Left lobe of liver (tissue), 2 donors: ENCODE measurements around the gene STX17. TPM values are rescaled to one million over a fixed set of nuclear protein-coding genes. Genes with fewer than 3 reads are reported as not detected.
"Not testable (repeated sequence)": the region's sequence is repeated elsewhere in the genome, so short reads cannot be mapped to it uniquely, and the experiment has no call there.

Source experiments
- ATAC-seq: fragments of 200-7000 bp; cut with Tn5 transposase; one replicate; pipeline ENCODE4 v1.9.1; 2020; ENCODE audit warnings: mild to moderate bottlenecking, moderate library complexity
- DNase-seq: peaks from one replicate; pipeline ENCODE4 v3.0.0-alpha.2; 2020; ENCODE audit warnings: low spot score
- total RNA-seq: library from RNA; stranded (reverse); gene quantifications from one replicate; pipeline ENCODE4 v1.2.1, GENCODE V29; 2021
- donor health status: DM: no; HTN: no; CAD: no; lungs with moderate emphysema.
- donor health status: DM: no; HTN: yes; CAD: no.

STX17 gene
- total RNA-seq = 25.8 TPM

DNA sequence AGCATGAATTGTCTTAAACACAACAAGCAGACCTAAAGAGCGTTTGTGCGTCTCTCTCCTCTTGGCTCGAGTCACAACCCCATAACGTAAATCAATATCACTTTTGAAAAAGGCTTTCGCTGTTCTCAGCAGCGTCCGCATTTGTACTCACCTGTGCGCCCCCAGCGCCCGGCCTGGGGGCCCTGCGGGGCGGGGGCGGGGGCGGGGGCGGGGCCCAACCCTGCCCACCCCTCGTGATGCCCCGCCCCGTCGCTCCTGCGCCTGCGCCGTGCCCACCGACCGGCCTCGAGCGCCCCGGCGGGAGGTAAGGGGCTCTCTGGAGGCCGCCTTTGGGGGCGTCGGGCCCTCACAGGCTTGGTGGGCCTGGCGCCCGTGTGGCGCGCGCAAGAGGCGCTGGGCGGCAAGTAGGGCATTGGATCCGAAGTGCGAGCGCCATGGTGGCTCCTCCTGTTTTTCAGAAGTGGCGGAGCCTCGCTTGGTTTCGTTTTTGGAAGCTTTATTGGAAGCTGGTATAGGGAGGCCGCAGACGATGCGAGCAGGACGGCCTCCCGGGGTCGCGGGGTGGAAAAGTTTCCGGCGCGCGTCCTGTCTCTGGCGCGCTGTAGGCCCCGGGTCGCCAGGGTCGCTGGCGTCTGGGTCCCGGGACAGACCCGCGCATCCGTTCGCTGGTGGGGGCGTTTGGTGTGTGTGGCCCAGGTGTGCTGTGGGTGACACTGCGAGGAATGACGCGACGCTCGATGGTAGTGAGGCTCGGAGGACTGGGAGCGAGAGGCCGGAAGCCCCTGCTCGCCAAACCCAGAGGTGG is at the start of gene STX17:
Gene STX17 (plus strand): TSS at position 252 of the 805 bp plus-strand sequence. CDS start 8,586 bp downstream, outside the sequence.
- ATAC-seq = peak; percentile 96

DNA sequence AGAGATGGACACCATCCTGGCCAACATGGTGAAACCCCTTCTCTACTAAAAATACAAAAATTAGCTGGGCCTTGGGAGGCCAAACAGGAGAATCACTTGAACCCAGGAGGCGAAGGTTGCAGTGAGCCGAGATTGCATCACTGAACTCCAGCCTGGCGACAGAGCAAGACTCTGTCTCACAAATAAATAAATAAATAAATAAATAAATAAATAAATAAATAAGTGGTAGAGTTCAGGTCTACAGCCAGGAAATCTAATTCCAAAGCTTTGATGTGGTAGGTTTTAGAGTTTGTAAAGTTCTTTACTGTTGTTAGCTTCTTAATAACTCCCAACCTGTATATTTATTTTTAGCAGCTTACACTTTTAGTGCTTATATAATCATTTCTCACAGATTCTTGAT is 48.9 kb upstream of the STX17 start:
- not testable (repeated sequence) for DNase-seq, ATAC-seq

More for the DNA sequence above, at the start of gene STX17:
- peak; percentile 88 for DNase-seq

DNA sequence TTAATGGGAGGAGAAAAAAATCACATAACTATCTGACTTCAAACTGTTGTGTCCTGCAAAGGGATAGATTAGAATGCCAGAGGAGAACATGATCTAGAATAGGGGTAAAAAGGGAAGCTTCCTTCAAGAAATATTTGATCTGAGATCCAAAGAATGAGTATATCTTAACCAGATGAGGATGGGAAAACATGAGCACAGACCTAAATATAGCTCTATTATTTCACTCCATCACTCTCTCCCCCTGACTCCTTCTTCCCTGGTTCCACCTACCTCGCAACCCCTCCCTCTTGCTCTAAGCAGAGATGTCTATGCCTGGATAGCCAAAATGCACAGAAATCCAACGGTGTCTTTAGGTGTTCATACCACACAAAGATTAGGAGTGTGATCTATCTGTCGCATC is 48.4 kb upstream of the STX17 start:
- no peak for DNase-seq
- ATAC-seq = no peak

DNA sequence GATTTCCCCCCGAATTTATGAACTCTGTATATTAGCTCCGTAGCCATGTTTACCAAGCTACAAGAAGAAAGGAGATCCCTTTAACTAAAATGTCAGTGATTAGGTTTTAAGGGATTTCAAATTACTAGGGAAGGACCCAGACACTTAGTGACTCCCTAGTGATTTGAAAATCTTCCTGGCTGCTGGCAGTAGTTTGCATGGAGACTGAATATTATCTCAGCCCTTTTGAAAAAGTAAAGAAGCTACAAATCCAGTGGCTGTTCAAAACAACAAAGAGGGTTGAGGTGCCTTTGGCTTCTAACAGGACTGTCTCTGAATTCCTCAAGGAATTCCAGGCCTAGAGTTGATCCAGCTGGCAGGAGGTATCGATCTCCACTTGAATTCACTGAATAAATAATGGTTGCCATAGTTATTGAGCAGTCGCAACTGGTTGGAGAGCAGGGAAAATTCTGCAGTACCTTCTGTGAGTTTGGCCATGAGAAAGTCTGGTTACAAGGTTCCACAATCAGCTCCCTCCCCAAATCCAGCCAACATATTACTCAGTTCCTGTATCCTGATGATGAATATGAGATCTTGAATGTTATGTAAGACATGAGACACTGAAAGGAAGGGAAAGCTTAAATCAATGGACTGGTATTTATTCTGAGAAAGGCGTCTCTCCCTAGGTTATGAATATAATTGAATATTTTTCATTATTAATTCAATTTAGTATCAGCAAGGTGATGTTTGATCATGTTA is 47.0 kb upstream of the STX17 start:
- ATAC-seq (no peak), DNase-seq (no peak)

DNA sequence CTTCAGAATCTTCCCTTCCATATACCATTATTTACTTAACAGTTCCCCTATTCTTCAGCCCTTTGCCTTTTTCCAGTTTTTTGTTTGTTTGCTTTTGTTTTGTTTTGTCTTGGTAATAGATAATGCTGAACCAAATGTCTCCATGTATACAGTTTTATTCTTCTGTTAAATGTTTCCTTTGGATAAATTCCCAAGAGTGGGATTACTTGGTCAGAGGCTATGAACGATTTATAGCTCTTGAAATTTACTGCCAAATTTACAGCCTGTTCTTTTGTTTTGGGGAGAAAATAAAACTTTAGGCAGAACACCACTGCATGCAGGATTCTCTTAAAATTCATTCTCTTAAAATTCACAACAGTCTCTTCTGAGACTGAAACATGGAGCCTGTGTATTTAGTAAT is 46.2 kb upstream of the STX17 start:
- ATAC-seq (no peak), DNase-seq (no peak)

DNA sequence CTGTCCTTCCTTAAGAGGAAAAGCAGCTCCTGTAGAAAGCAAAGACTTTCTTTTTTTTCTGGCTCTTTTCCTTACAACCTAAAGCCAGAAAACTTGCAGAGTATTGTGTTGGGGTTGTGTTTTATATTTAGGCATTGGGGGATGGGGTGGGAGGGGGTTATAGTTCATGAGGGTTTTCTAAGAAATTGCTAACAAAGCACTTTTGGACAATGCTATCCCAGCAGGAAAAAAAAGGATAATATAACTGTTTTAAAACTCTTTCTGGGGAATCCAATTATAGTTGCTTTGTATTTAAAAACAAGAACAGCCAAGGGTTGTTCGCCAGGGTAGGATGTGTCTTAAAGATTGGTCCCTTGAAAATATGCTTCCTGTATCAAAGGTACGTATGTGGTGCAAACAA is 42.5 kb upstream of the STX17 start:
- no peak for DNase-seq
- no peak for ATAC-seq

DNA sequence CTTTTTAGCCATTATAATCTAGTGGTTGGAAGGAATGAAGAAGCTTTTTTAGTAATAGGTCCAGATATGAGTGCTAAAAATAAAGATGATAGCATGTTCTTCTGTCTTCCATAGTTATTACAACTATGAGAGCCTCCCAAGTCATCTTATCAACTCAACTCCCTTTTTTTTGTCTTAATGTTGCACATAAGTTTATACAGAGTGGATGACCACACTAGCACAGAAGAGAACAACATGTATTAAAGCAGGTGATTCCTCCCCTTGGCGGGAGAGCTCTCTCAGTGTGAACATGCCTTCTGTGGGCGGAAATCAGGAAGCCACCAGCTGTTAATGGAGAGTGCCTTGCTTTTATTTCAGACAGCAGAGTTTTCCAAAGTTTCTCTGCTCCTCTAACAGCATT is 40.1 kb upstream of the STX17 start:
- ATAC-seq = no peak
- no peak for DNase-seq

DNA sequence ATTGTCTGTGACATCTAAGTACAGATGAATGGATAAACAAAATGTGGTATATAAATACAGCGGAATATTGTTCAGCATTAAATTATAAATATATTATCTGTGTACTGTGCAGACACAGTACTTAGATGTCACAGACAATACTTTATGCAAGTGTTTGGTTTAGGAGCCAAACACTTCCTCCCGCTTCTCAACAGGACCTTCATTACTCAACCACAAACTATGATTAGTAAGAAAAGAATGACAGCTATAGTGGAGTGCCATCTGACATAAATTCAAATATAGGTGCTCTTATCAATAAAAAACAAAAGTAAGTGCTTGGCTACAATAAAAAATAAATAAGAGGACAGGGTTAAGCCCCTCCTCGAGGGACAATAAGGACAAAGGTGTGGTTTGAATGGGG is 38.9 kb upstream of the STX17 start:
- DNase-seq = no peak
- ATAC-seq = no peak

DNA sequence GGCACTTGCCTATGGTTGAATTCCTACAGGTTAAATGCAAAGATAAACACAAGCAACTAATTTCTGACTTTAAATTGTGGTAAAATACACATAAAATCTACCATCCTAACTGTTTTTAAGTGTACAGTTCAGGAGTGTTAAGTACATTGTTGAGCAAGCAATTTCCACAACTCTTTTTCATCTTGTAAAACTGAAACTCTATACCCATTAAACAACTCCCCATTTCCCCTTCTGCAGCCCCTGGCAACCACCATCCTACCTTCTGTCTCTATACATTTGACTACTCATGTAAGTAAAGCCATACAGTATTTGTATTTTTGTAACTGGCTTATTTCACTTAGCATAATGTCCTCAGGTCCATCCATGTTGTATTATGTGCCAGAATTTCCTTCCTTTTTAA is 38.5 kb upstream of the STX17 start:
- ATAC-seq = no peak
- DNase-seq = no peak

DNA sequence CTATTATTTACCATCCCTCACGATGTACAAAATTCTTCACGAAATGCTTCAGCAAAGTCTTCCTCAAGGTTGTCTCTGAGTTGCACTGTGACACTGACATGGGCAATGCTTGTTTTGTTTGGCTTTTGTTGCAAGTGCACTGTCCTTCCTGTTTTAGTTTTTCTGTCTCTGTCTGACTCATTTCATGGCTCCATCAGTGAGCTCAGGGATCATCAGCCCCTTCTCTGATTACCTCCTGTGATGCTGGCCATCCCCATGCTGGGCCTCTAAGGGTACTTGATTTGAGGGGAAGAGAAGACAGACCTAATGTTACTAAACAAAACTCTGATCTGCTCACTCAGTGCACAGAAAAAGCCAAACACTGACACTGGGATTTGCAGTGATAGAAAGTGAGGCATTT is 37.6 kb upstream of the STX17 start:
- no peak for ATAC-seq
- DNase-seq = no peak

DNA sequence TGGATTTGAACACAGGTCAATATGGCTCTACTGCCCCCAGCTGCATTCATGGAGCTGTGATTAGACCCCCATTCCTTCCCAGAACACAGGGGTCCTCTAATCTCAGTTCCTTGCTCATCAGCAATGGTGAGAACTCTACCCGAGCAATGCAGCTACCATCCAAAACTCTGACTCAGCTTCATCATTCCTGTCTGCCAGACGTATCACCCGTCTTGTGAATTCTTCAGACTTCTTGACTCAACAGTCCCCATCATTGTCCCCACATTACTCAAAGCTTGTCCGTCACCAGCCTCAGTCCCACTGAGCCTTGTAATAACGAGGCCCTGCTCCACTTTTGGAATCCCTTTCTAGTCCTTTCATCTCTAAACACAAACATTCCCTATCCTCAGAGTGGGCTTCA is 36.3 kb upstream of the STX17 start:
- ATAC-seq = no peak
- DNase-seq = no peak

DNA sequence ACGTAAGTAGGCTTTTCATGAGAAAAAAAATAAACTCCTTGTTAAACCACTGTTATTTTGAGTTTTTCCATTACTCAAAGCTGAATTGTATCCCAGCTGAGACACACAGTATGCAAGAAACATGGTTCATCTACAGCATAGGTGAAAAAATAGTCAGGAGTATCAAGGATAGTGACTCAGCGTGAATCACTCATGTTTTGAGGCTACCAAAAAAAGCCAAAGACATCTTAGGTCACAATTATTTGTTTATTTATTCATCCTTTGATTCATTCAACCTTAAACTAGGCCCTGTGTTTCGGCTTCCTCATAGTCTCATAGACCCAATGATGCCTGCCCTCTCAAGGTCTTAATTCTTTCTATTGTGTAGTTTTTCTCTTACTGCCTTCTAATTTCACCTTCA is 32.9 kb upstream of the STX17 start:
- no peak for ATAC-seq
- DNase-seq = no peak

DNA sequence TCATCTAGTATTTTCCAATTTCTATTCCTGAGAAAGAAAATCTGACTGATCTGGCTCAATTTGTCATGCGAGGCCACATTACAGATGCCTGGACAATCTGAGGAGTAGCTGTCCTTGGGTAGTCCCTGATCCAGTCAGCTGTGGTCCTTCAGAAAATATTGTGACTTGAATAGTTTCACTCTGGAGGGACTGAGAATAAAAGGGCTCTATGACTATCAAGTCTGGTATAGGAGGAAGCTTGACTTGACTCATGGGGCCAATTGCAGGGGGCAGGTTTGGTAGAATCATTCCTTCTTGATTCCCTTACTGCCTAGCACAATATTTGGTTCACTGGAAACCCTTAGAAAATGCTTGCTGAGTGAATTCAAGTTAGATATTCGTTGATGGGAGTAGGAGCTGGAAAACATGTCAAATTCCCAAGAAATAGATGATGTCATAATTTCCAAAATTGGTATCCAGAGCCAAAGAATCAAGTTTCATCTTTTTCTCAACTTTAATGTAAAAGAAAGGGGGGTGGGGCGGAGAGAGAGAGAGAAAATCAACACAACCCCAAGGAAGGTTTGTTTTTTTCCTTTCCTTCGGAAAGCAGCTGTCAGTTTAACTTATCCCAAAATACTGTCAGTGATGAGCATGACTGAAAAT is 32.4 kb upstream of the STX17 start:
- DNase-seq (no peak), ATAC-seq (no peak)

DNA sequence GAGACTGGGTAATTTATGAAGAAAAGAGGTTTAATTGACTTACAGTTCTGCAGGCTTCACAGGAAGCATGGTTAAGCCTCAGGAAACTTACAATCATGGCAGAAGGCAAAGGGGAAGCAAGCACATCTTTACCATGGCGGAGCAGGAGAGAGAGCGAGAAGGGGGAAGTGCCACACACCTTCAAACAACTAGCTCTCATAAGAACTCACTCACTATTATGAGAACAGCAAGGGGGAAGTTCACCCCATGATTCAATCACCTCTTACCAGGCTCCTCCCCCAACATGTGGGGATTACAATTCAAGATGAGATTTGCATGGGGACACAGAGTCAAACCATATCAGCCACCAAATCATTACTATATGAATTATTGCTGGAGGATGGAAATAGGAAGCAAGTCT is 30.3 kb upstream of the STX17 start:
- no peak for ATAC-seq
- no peak for DNase-seq

DNA sequence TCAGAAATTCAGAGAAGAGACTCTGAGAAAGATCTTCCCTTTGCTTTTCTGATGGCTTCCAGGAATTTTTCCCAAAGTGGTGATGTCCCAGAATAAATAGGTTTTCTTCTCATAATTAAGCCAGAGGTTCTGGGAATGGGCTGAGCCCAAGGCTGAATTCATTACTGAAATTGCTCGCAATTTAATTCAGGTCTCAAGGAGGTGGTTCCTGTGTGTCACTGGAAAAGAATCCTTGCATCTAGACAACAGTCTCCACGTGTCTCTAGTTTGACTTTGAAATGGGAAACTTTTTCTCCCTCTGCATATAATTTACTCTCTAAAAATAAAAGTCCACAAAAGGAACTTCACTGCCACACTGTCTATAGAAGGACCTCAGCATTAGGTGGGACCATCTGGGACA is 27.8 kb upstream of the STX17 start:
- ATAC-seq (no peak), DNase-seq (no peak)

DNA sequence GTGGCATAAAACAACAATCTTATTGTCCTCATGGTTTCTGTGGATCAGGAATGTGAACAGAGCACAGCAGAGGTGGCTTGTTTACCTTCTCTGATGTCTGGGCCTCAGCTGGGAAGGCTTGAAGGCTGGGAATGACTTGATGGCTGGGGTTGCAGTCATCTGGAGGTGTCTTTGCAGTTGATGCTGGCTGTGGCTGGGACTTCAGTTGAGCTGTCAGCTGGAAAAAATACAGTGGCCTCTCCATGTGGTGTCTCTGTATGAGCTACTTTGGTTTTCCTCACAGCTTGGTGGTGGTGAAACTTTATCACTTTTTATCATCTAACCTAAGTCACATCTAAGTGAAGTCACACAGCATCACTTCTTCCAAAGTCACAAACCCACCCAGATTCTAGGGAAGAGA is 24.7 kb upstream of the STX17 start:
- no peak for DNase-seq
- no peak for ATAC-seq

DNA sequence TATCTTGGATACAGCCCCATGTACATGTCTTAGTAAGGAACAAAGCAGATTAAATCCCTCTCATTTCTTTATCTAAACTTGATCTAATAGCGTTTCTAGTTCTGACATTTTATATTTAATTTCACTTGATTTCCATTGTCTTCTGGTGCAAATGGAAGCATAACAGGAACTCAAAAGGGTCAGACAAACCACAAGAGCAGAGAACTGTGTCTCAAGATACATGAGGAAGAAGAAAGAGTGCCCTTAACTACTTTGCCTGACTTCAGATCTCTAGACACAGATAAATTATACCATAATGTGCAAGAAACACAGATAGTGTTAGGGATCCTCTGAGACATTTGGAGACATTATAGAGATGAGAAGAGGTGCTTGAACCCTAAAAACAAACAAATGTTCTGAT is 20.7 kb upstream of the STX17 start:
- no peak for ATAC-seq
- DNase-seq = no peak

DNA sequence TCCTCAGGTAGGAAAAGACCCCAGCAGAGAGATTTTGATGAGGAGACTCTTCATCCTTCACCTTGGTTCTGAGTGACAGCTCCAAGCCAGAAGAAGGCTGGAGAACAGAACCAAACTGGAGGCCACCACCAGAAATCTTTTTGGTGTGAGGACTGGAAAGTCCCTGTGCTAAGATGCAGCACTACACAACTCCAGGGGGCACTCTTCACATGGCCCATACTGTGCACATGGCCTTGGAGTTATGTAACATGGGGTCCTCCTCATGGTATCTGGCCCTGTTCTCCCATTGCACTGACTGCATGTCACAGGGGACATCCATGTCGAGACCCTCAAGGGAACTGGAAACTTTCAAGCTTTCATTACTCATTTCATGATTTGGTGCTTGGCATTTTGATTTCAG is 17.3 kb upstream of the STX17 start:
- DNase-seq = no peak
- no peak for ATAC-seq

DNA sequence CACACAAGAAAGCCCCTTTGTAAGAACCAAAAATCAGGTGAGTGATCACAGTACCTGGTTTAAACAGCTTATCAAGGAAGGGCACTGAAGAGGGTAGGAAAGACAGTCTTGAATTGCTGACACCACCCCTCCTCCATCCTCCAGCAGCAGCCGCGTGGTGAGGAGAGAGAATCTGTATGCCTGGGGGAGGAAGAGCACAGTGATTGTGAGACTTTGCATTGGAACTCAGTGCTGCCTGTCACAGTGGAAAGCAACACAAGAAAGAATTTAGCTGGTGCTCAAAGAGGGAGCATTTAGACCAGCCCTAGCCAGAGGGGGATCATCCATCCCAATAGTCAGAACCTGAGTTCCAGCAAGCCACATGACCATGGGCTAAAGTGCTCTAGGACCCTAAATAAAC is 11.6 kb upstream of the STX17 start:
- no peak for DNase-seq
- no peak for ATAC-seq

DNA sequence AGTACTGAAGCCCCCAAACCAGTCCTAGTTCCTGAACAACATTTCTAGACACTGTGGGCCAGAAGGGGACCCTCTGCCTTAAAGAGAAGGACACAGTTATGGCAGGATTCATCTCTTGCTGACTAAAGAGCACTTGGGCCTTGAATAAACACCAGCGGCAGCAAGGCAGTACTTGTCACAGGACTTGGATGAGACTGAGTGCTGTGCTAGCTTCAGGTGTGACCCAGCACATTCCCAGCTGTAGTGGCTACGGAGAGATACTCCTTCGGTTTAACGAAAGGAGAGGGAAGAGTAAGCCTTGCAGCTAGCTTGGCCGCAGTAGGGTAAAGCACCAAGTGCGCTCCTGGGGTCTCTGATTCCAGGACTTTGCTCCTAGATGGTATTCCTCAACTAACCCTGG is 10.9 kb upstream of the STX17 start:
- ATAC-seq = no peak

DNA sequence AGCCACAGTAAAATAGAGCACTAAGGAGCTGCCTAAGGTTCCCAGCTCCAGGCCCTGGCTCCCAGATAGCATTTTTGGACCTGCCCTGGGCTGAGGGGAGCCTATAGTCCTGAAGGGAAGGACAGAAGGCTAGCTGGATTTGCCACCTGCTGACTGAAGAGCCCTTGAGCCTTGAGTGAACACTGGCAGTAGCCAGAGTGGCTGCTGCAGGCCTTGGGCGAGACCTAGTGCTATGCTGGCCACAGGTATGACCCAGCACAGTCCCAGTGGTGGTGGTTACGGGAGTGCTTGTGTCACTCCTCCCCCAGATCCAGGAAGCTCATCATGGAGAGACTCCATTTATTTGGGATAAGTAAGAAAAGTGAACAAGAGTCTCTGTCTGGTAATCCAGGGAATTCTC is 10.3 kb upstream of the STX17 start:
- DNase-seq = no peak
- ATAC-seq = no peak

More for the DNA sequence above, 10.9 kb upstream of the STX17 start:
- no peak for DNase-seq

DNA sequence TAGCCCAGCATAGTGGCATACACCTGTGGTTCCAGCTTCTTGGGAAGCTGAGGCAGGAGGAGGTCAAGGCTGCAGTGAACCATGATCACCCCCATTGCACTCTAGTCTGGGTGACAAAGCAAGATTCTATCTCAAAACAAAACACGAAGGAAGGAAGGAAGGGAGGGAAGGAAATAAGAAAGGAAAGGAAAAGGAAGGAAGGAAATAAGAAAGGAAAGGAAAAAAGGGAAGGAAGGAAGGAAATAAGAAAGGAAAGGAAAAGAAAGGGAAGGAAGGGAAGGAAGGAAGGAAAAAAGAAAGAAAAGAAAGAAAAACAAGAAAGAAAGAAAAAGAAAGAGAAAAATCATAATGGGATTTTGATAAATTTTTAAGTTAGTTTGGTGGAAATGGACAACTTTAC is 3.1 kb upstream of the STX17 start:
- DNase-seq (no peak), ATAC-seq (no peak)
